Suprapubic skin (tissue), 4 donors: Measurements from ENCODE around the gene HEATR3.

Experiments
- POLR2A ChIP-seq, 2 donors: fragments of 450-650 bp; IDR thresholded peaks; one replicate each; pipeline ENCODE4 v1.6.1; 2017; ENCODE audit warnings: antibody characterized with exemption in 2 of 2, mild to moderate bottlenecking in 2 of 2, moderate library complexity in 2 of 2
- POLR2AphosphoS5 ChIP-seq, 3 donors: sonication (generic); formaldehyde crosslinking; IDR thresholded peaks; one replicate each; pipeline ENCODE4 v1.6.1; 2017; ENCODE audit warnings: antibody characterized with exemption in 3 of 3
- TF ChIP-seq, protein P1 (sequence below), 2 donors: fragments of 200-600 bp in 1 of 2; fragments of 450-650 bp in 1 of 2; sonication (generic) in 1 of 2; IDR thresholded peaks; one replicate each; pipeline ENCODE4 v1.5.1; 2016 to 2019; ENCODE audit warnings: antibody characterized with exemption in 2 of 2, mild to moderate bottlenecking in 1 of 2, moderate library complexity in 1 of 2

DNA sequence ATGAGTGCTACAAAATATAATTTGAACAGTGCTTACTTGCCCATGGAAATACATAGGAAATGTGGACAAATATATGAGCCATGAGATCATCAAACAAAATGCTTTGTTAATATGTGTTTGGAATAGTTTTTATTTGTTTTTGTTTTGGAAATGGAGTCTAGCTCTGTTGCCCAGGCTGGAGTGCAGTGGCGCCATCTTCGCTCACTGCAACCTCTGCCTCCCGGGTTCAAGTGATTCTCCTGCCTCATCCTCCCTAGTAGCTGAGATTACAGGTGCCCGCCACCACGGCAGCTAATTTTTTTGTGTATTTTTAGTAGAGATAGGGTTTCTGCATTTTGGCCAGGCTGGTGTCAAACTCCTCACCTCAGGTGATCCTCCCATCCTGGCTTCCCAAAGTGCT lies 37.9 kb upstream of the HEATR3 start:
- TF ChIP-seq, protein P1, sequence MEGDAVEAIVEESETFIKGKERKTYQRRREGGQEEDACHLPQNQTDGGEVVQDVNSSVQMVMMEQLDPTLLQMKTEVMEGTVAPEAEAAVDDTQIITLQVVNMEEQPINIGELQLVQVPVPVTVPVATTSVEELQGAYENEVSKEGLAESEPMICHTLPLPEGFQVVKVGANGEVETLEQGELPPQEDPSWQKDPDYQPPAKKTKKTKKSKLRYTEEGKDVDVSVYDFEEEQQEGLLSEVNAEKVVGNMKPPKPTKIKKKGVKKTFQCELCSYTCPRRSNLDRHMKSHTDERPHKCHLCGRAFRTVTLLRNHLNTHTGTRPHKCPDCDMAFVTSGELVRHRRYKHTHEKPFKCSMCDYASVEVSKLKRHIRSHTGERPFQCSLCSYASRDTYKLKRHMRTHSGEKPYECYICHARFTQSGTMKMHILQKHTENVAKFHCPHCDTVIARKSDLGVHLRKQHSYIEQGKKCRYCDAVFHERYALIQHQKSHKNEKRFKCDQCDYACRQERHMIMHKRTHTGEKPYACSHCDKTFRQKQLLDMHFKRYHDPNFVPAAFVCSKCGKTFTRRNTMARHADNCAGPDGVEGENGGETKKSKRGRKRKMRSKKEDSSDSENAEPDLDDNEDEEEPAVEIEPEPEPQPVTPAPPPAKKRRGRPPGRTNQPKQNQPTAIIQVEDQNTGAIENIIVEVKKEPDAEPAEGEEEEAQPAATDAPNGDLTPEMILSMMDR (IDR thresholded peaks at IDR 0.05) = no peak
- TF ChIP-seq POLR2AphosphoS5 (IDR thresholded peaks at IDR 0.05) (no peak), POLR2A (IDR thresholded peaks at IDR 0.05) (no peak)
